ENCODE measurements around the gene NR5A2.

NR5A2 gene

DNA sequence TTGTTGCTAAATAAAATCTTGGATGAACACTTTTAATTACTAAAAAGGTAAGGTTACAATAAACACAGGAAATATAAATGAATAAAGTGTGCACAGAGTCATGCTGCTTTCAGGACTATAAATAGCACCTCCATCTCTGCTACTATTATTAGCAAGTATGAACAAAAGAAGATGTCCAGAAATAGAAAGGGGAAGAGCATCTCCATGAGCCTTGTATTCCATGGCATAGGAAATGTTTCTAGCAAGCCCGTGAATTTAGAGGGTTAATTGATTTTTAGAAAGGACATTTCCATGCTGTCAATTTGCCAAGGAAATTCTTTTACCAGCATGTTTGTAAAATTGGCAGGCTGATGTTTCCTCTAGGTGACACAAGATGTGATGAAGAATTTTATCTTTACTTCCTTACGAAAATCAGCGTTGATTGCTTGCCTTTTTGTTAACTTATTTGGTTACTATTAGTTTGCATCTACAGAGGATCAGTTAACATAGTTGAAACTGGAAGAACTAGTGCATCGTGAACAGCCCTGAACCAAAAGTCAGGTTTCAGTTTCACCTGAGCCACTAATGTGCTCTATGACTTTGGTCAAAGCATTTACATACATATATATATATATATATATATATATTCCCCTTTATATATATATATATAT is 45.3 kb downstream of the NR5A2 start:
- TF ChIP-seq, protein P1, sequence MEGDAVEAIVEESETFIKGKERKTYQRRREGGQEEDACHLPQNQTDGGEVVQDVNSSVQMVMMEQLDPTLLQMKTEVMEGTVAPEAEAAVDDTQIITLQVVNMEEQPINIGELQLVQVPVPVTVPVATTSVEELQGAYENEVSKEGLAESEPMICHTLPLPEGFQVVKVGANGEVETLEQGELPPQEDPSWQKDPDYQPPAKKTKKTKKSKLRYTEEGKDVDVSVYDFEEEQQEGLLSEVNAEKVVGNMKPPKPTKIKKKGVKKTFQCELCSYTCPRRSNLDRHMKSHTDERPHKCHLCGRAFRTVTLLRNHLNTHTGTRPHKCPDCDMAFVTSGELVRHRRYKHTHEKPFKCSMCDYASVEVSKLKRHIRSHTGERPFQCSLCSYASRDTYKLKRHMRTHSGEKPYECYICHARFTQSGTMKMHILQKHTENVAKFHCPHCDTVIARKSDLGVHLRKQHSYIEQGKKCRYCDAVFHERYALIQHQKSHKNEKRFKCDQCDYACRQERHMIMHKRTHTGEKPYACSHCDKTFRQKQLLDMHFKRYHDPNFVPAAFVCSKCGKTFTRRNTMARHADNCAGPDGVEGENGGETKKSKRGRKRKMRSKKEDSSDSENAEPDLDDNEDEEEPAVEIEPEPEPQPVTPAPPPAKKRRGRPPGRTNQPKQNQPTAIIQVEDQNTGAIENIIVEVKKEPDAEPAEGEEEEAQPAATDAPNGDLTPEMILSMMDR (IDR thresholded peaks at IDR 0.05) = no peak
- Histone ChIP-seq H3K36me3 (no peaks in the 10 kb centered on the region), H3K27me3 (peaks cover 80% of the 10 kb centered on the region), H3K27ac (no peak overlapping the region), H3K4me3 (ENCODE audit: low read depth in 1 of 2, low read length in 1 of 2) (no peak overlapping the region), H3K9me3 (no peaks in the 10 kb centered on the region), H3K4me1 (ENCODE audit: control insufficient read depth in 1 of 2, insufficient read depth in 1 of 2, low read depth in 1 of 2, low read length in 1 of 2) (no peaks in the 10 kb centered on the region)

DNA sequence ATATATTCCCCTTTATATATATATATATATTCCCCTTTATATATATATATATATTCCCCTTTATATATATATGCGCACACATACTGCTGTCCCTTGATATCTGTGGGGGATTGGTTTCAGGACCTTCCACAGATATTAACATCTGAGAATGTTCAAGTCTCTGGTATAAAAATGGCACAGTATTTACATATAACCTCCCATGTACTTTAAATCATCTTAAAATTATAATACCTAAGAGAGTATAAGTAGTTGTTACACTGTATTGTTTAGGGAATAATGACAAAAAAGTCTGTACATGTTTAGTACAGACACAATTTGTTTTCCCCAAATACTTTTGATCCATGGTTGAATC is 45.8 kb downstream of the NR5A2 start:
- H3K27ac ChIP-seq = no peak overlapping the region
- no peak overlapping the region for H3K4me3 ChIP-seq (ENCODE audit: low read depth in 1 of 2, low read length in 1 of 2)
- H3K27me3 ChIP-seq = peaks cover 80% of the 10 kb centered on the region
- H3K9me3 ChIP-seq = no peaks in the 10 kb centered on the region
- TF ChIP-seq, protein P1 (IDR thresholded peaks at IDR 0.05) = no peak
- H3K4me1 ChIP-seq (ENCODE audit: control insufficient read depth in 1 of 2, insufficient read depth in 1 of 2, low read depth in 1 of 2, low read length in 1 of 2) = no peaks in the 10 kb centered on the region
- H3K36me3 ChIP-seq = no peaks in the 10 kb centered on the region

DNA sequence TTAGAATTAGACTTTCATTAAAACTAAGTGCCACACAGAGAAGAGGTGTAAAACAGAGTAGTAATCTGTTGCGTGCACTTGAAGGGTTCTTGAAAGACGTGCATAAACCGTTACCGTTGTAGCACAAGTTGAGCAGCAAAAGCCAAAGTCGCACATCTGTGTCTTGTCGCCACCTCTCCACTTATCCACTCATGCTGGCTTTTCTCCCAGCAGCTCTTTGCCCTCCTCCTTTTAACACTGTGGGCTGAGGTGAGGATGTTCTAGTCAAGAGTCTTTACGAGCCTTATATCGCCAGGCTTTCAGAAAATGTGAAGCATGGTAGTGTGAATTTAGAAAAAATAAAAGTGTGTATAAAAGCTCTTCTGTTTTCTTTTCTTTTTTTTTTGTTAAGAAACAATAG is 48.0 kb downstream of the NR5A2 start:
- TF ChIP-seq, protein P1 (IDR thresholded peaks at IDR 0.05) = no peak
- H3K4me3 ChIP-seq (ENCODE audit: low read depth in 1 of 2, low read length in 1 of 2) = no peak overlapping the region
- no peaks in the 10 kb centered on the region for H3K36me3 ChIP-seq
- H3K27me3 ChIP-seq = peaks cover 69% of the 10 kb centered on the region
- H3K9me3 ChIP-seq = no peaks in the 10 kb centered on the region
- H3K27ac ChIP-seq = no peak overlapping the region
- no peaks in the 10 kb centered on the region for H3K4me1 ChIP-seq (ENCODE audit: control insufficient read depth in 1 of 2, insufficient read depth in 1 of 2, low read depth in 1 of 2, low read length in 1 of 2)

DNA sequence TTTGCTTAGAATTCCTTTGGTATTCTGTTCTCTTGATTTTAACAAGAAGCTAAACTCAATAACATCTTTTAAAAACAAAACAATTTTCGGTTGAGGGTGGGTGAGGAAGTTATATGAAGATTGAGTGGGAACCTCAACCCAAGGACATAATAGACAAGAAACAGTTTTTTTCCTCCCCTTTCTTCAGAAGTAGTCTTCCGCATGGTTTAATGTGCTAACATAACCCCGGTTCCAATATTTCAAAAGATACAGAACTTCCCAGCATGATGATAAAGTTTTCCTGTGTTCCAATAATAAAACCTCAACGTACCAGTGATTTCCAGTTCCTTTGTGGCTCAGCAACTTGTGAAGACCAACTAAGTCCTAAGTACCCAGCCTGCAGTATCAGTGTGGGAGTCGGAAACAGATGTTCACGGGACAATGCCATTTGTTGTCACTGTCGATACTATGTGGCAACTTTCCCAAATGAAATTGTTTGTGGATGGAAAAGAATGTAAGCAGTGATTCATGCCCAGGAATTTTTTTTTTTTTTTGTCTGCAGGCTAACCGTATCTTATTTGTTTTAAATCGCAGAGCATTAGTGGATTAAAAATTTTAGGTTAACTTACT is 48.5 kb downstream of the NR5A2 start:
- peaks cover 69% of the 10 kb centered on the region for H3K27me3 ChIP-seq

DNA sequence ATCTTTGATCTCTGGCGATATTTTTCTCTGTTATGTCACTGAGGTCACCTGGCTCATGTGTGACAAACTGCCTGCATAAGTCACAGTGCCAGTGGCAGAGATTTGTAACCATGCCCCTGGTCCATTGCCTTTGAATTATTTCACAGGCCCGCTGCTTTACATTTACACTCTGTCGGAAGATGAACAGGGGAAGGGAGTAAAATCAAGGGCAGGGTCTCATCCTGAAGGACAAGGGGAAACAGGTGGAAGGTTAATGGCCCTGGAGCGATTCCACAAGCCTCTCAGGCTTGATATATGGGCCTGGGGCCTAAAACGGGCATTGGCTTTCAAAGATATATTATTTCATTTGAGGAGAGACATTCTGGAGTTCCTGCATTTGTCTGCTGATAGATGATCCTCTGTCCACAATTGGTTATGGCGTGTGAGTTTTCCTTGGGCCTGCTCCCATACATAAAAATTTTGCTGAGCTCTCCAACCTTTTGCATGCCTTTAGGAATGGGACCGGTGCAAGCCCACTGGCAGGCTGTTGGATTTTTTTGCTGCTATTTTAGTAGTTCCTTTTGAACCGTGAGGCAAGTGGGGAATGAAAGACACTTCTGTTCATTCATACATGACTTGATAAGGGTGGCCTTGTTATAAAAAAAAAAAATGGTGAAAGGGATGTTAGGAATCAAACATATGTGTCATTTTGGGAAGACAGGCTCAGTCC is 51.9 kb downstream of the NR5A2 start:
- H3K4me1 ChIP-seq (ENCODE audit: control insufficient read depth in 1 of 2, insufficient read depth in 1 of 2, low read depth in 1 of 2, low read length in 1 of 2) = no peaks in the 10 kb centered on the region
- no peaks in the 10 kb centered on the region for H3K9me3 ChIP-seq
- TF ChIP-seq, protein P1 (IDR thresholded peaks at IDR 0.05) = no peak
- no peak overlapping the region for H3K27ac ChIP-seq
- no peak overlapping the region for H3K4me3 ChIP-seq (ENCODE audit: low read depth in 1 of 2, low read length in 1 of 2)
- H3K36me3 ChIP-seq = no peaks in the 10 kb centered on the region
- peaks cover 73% of the 10 kb centered on the region for H3K27me3 ChIP-seq

More for the DNA sequence above, 48.5 kb downstream of the NR5A2 start:
- no peaks in the 10 kb centered on the region for H3K36me3 ChIP-seq
- H3K4me3 ChIP-seq (ENCODE audit: low read depth in 1 of 2, low read length in 1 of 2) = no peak overlapping the region
- no peak overlapping the region for H3K27ac ChIP-seq
- TF ChIP-seq, protein P1 (IDR thresholded peaks at IDR 0.05) = no peak
- no peaks in the 10 kb centered on the region for H3K9me3 ChIP-seq
- no peaks in the 10 kb centered on the region for H3K4me1 ChIP-seq (ENCODE audit: control insufficient read depth in 1 of 2, insufficient read depth in 1 of 2, low read depth in 1 of 2, low read length in 1 of 2)
